Stimulated activated naive B cell treated with anti-CD40 and anti-IgM and Interleukin-4, amounts not matched to agents 10 μg/mL and 1 μg/mL and 100 μg/mL, for 72 hours (primary cell): ENCODE results near the gene DAZAP1.
A peak's percentile ranks its signal among the peaks of the same experiment; 100 is the strongest.

ENCODE experiments used
- ATAC-seq, 2 donors: fragments of 150-1000 bp; cut with Tn5 transposase; replicated peaks; 2 replicates each; pipeline ENCODE4 v1.10.0; 2021; ENCODE audit warnings: moderate library complexity in 1 of 2
- DNase-seq: peaks from one replicate; pipeline ENCODE4 v3.0.0; 2021
- H3K27ac Mint-ChIP-seq: one replicate; pipeline ENCODE4 v1.8.0; 2022; ENCODE audit warnings: mild to moderate bottlenecking, mixed read lengths
- H3K27me3 Mint-ChIP-seq, 2 donors: one replicate each; pipeline ENCODE4 v1.8.0; 2022; ENCODE audit warnings: mixed read lengths in 2 of 2
- H3K36me3 Mint-ChIP-seq, 2 donors: one replicate each; pipeline ENCODE4 v1.8.0; 2022; ENCODE audit warnings: mixed read lengths in 2 of 2, mild to moderate bottlenecking in 1 of 2
- H3K4me1 Mint-ChIP-seq, 2 donors: one replicate each; pipeline ENCODE4 v1.8.0; 2022; ENCODE audit warnings: mixed read lengths in 2 of 2, mild to moderate bottlenecking in 1 of 2
- H3K4me3 Mint-ChIP-seq, 2 donors: one replicate each; pipeline ENCODE4 v1.8.0; 2022; ENCODE audit warnings: mild to moderate bottlenecking in 2 of 2, mixed read lengths in 2 of 2, moderate library complexity in 1 of 2
- H3K9me3 Mint-ChIP-seq, 2 donors: one replicate each; pipeline ENCODE4 v1.8.0; 2022; ENCODE audit warnings: mixed read lengths in 2 of 2, mild to moderate bottlenecking in 1 of 2

DAZAP1 gene

DNA sequence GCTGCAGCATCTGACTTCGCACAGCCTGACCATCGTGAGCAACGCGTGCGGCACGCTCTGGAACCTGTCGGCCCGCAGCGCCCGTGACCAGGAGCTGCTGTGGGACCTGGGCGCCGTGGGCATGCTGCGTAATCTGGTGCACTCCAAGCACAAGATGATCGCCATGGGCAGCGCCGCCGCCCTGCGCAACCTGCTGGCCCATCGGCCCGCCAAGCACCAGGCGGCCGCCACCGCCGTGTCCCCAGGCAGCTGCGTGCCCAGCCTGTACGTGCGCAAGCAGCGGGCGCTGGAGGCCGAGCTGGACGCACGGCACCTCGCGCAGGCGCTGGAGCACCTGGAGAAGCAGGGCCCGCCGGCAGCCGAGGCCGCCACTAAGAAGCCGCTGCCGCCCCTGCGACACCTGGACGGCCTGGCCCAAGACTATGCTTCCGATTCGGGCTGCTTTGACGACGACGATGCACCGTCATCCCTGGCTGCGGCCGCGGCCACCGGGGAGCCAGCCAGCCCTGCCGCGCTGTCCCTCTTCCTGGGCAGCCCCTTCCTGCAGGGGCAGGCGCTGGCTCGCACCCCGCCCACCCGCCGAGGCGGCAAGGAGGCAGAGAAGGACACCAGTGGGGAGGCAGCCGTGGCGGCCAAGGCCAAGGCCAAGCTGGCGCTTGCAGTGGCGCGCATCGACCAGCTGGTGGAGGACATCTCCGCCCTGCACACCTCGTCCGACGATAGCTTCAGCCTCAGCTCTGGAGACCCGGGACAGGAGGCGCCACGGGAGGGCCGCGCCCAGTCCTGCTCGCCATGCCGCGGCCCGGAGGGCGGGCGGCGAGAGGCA, 58.0 kb downstream of the DAZAP1 start:
- H3K4me3 Mint-ChIP-seq: peak overlapping the region in 1 of 2 donors; percentile 19
- peaks cover 6 to 12% of the 10 kb centered on the region in 2 donors for H3K4me1 Mint-ChIP-seq
- peaks cover 4 to 12% of the 10 kb centered on the region in 2 donors for H3K27me3 Mint-ChIP-seq
- H3K9me3 Mint-ChIP-seq: no peaks in the 10 kb centered on the region
- DNase-seq (no peak), ATAC-seq (peak in 1 of 2 donors; percentile 37)
- peaks cover 1 to 2% of the 10 kb centered on the region in 2 donors for H3K36me3 Mint-ChIP-seq
- no peak overlapping the region for H3K27ac Mint-ChIP-seq

- H3K36me3 Mint-ChIP-seq: peaks cover 1 to 2% of the 10 kb centered on the region in 2 donors
- no peak overlapping the region for H3K27ac Mint-ChIP-seq
- no peak overlapping the region for H3K4me3 Mint-ChIP-seq
- no peaks in the 10 kb centered on the region for H3K9me3 Mint-ChIP-seq
- DNase-seq: no peak
- peaks cover 4 to 12% of the 10 kb centered on the region in 2 donors for H3K27me3 Mint-ChIP-seq
- H3K4me1 Mint-ChIP-seq: peaks cover 7 to 17% of the 10 kb centered on the region in 2 donors
- no peak for ATAC-seq
Observed at GRCh38 chr19:1466018-1466460, 58.7 kb downstream of the DAZAP1 start.

- H3K27ac Mint-ChIP-seq: peak overlapping the region; percentile 25
- no peaks in the 10 kb centered on the region for H3K9me3 Mint-ChIP-seq
- DNase-seq (no peak), ATAC-seq (no peak)
- H3K27me3 Mint-ChIP-seq: peaks cover 5 to 13% of the 10 kb centered on the region in 2 donors
- H3K4me3 Mint-ChIP-seq: peak overlapping the region in 1 of 2 donors; percentile 14
- H3K4me1 Mint-ChIP-seq: peaks cover 9 to 23% of the 10 kb centered on the region in 2 donors
- H3K36me3 Mint-ChIP-seq: peaks cover 1 to 2% of the 10 kb centered on the region in 2 donors
Observed at GRCh38 chr19:1466461-1467214, 59.3 kb downstream of the DAZAP1 start.

DNA sequence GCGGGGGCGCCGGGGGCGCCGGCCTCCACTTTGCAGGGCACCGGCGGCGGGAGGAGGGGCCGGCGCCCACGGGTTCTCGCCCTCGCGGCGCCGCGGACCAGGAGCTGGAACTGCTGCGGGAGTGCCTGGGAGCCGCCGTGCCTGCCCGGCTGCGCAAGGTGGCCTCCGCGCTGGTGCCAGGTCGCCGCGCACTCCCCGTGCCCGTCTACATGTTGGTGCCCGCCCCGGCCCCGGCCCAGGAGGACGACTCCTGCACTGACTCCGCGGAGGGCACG, 59.8 kb downstream of the DAZAP1 start:
- Mint-ChIP-seq H3K9me3 (no peaks in the 10 kb centered on the region), H3K4me3 (peak overlapping the region in 1 of 2 donors; percentile 28), H3K27ac (no peak overlapping the region), H3K27me3 (peaks cover 10 to 18% of the 10 kb centered on the region in 2 donors), H3K4me1 (peaks cover 13 to 28% of the 10 kb centered on the region in 2 donors), H3K36me3 (peaks cover 1 to 2% of the 10 kb centered on the region in 2 donors)
- no peak for ATAC-seq
- DNase-seq: no peak

- H3K27ac Mint-ChIP-seq: no peak overlapping the region
- no peaks in the 10 kb centered on the region for H3K9me3 Mint-ChIP-seq
- H3K27me3 Mint-ChIP-seq: peaks cover 12 to 18% of the 10 kb centered on the region in 2 donors
- no peak for ATAC-seq
- H3K4me1 Mint-ChIP-seq: peaks cover 14 to 33% of the 10 kb centered on the region in 2 donors
- H3K36me3 Mint-ChIP-seq: peaks cover 1 to 2% of the 10 kb centered on the region in 2 donors
- peak overlapping the region in 1 of 2 donors; percentile 56 for H3K4me3 Mint-ChIP-seq
- DNase-seq: no peak
Observed at GRCh38 chr19:1467490-1468273, 60.3 kb downstream of the DAZAP1 start.

- ATAC-seq (no peak), DNase-seq (no peak)
- Mint-ChIP-seq H3K27ac (no peak overlapping the region), H3K9me3 (no peaks in the 10 kb centered on the region), H3K4me1 (peaks cover 17 to 36% of the 10 kb centered on the region in 2 donors), H3K36me3 (peaks cover 4 to 5% of the 10 kb centered on the region in 2 donors), H3K4me3 (peak overlapping the region; percentile 44 to 56), H3K27me3 (peaks cover 12 to 18% of the 10 kb centered on the region in 2 donors)
Observed at GRCh38 chr19:1468274-1468820, 61.0 kb downstream of the DAZAP1 start.

- Mint-ChIP-seq H3K27ac (no peak overlapping the region), H3K9me3 (no peaks in the 10 kb centered on the region), H3K27me3 (peaks cover 12 to 18% of the 10 kb centered on the region in 2 donors), H3K4me3 (peak overlapping the region in 1 of 2 donors; percentile 48), H3K4me1 (peaks cover 19 to 40% of the 10 kb centered on the region in 2 donors), H3K36me3 (peaks cover 6 to 8% of the 10 kb centered on the region in 2 donors)
- DNase-seq: no peak
- peak; percentile 17 to 21 for ATAC-seq
Observed at GRCh38 chr19:1468821-1469254, 61.5 kb downstream of the DAZAP1 start.

GRCh38 chr19:1469255-1470054, 62.1 kb downstream of the DAZAP1 start:
- no peak for DNase-seq
- Mint-ChIP-seq H3K4me1 (peaks cover 19 to 40% of the 10 kb centered on the region in 2 donors), H3K36me3 (peaks cover 9 to 14% of the 10 kb centered on the region in 2 donors), H3K27me3 (peaks cover 12 to 18% of the 10 kb centered on the region in 2 donors), H3K27ac (no peak overlapping the region), H3K4me3 (peak overlapping the region in 1 of 2 donors; percentile 79), H3K9me3 (no peaks in the 10 kb centered on the region)
- peak; percentile 17 to 28 for ATAC-seq

GRCh38 chr19:1470055-1470304, 62.6 kb downstream of the DAZAP1 start:
- H3K4me3 Mint-ChIP-seq: peak overlapping the region; percentile 79 to 83
- ATAC-seq: peak in 1 of 2 donors; percentile 0
- no peak for DNase-seq
- peaks cover 19 to 40% of the 10 kb centered on the region in 2 donors for H3K4me1 Mint-ChIP-seq
- H3K9me3 Mint-ChIP-seq: no peaks in the 10 kb centered on the region
- peaks cover 11 to 16% of the 10 kb centered on the region in 2 donors for H3K36me3 Mint-ChIP-seq
- H3K27me3 Mint-ChIP-seq: peaks cover 12 to 18% of the 10 kb centered on the region in 2 donors
- peak overlapping the region; percentile 87 for H3K27ac Mint-ChIP-seq

GRCh38 chr19:1470305-1471009, 63.1 kb downstream of the DAZAP1 start:
- peak overlapping the region; percentile 87 for H3K27ac Mint-ChIP-seq
- DNase-seq: no peak
- H3K4me3 Mint-ChIP-seq: peak overlapping the region; percentile 79 to 83
- ATAC-seq: peak; percentile 54 to 66
- H3K36me3 Mint-ChIP-seq: peaks cover 15 to 16% of the 10 kb centered on the region in 2 donors
- peaks cover 19 to 40% of the 10 kb centered on the region in 2 donors for H3K4me1 Mint-ChIP-seq
- H3K27me3 Mint-ChIP-seq: peaks cover 12 to 18% of the 10 kb centered on the region in 2 donors
- H3K9me3 Mint-ChIP-seq: no peaks in the 10 kb centered on the region

DNA sequence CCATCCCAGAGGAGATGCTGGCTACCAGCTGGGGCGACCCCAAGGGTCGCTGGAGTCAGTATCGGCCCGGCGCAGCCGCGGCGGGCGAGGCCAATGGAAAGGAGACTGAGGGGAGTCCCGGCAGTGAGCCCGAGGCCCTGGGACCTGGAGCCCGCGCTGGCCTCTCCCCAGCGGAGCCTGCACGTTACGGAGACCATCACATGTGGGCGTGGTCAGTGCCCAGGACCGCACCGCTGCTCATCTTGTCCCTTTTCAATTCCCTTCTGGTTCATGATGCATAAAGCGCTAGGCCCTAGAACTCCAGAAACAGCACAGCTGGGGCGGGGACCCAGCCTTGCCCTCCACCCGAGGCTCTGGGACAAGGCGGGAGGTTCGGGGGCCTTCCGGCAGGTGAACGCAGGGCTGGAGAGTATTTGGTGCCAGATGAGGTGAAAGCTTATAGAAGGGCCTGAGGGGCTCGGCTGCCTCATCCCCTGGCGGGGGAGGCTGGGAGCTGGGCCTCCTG, 63.7 kb downstream of the DAZAP1 start:
- DNase-seq: no peak
- Mint-ChIP-seq H3K4me3 (peak overlapping the region; percentile 66 to 79), H3K27me3 (peaks cover 12 to 18% of the 10 kb centered on the region in 2 donors), H3K9me3 (no peaks in the 10 kb centered on the region), H3K27ac (peak overlapping the region; percentile 67), H3K36me3 (peaks cover 18% of the 10 kb centered on the region in 2 donors), H3K4me1 (peaks cover 19 to 40% of the 10 kb centered on the region in 2 donors)
- ATAC-seq: peak; percentile 56 to 57

- Mint-ChIP-seq H3K9me3 (no peaks in the 10 kb centered on the region), H3K4me1 (peaks cover 18 to 43% of the 10 kb centered on the region in 2 donors), H3K27me3 (peaks cover 12 to 16% of the 10 kb centered on the region in 2 donors), H3K36me3 (peaks cover 18 to 24% of the 10 kb centered on the region in 2 donors), H3K27ac (no peak overlapping the region), H3K4me3 (peak overlapping the region in 1 of 2 donors; percentile 79)
- DNase-seq: no peak
- ATAC-seq: peak; percentile 3 to 22
Observed at GRCh38 chr19:1471515-1472160, 64.3 kb downstream of the DAZAP1 start.
